ENCODE data around the gene AGR2. TPM values are rescaled to one million over a fixed set of nuclear protein-coding genes. Genes with fewer than 3 reads are reported as not detected.

The AGR2 gene
- polyA plus RNA-seq, 3 donors = not detected

- peaks cover 0 to 4% (median 0%) of the 10 kb centered on the region in 7 donors for H3K9me3 Mint-ChIP-seq
- no peak overlapping the region for H2AFZ ChIP-seq (ENCODE audit: insufficient read depth, low read depth, low read length, poor library complexity, severe bottlenecking)
- H3K27me3 Mint-ChIP-seq (ENCODE audit: low read depth in 3 of 3) = peaks cover 0 to 1% (median 0%) of the 10 kb centered on the region in 3 donors
Observed at GRCh38 chr7:16838386-16838785, 33.6 kb upstream of the AGR2 start.

GRCh38 chr7:16836481-16836880, 31.7 kb upstream of the AGR2 start:
- Histone ChIP-seq H3K9me3 (replicated peaks in 1 of 2; ENCODE audit: control insufficient read depth in 1 of 2, insufficient read depth in 1 of 2, low read length in 2 of 2) (no peaks in the 10 kb centered on the region), H3K4me2 (replicated peaks; ENCODE audit: extremely low read depth, low read length, poor library complexity, severe bottlenecking) (no peak overlapping the region), H3K27me3 (ENCODE audit: control insufficient read depth in 2 of 2, insufficient read depth in 2 of 2, low read length in 2 of 2) (no peaks in the 10 kb centered on the region), H3K36me3 (replicated peaks in 1 of 2; ENCODE audit: control insufficient read depth in 1 of 2, insufficient read depth in 2 of 2, low read length in 2 of 2) (no peaks in the 10 kb centered on the region), H3K27ac (ENCODE audit: low read depth in 1 of 2, low read length in 2 of 2) (no peak overlapping the region), H4K20me1 (ENCODE audit: insufficient read depth, low read length) (no peaks in the 10 kb centered on the region), H3K4me3 (replicated peaks in 1 of 3; ENCODE audit: low read depth in 2 of 3, low read length in 3 of 3) (no peak overlapping the region), H3K79me2 (ENCODE audit: insufficient read depth, low read length) (no peaks in the 10 kb centered on the region), H3K9ac (ENCODE audit: insufficient read depth, low read length, poor library complexity, severe bottlenecking) (no peak overlapping the region), H3K4me1 (ENCODE audit: control insufficient read depth in 1 of 2, insufficient read depth in 2 of 2, low read length in 2 of 2) (no peaks in the 10 kb centered on the region), H2AFZ (ENCODE audit: insufficient read depth, low read depth, low read length, poor library complexity, severe bottlenecking) (no peak overlapping the region)
- H3K27me3 Mint-ChIP-seq (ENCODE audit: low read depth in 3 of 3) = peaks cover 0 to 1% (median 0%) of the 10 kb centered on the region in 3 donors
- H3K4me3 Mint-ChIP-seq = no peak overlapping the region
- no peaks in the 10 kb centered on the region for H3K36me3 Mint-ChIP-seq
- 84% methylated on average over 4 of the region's 5 CpGs for WGBS (ENCODE audit: insufficient coverage)
- TF ChIP-seq CTCF (IDR thresholded peaks at IDR 0.05) = no peak
- intact Hi-C loops (cut with micrococcal nuclease) = no loop called here
- H3K4me1 Mint-ChIP-seq = no peaks in the 10 kb centered on the region
- peaks cover 0 to 4% (median 0%) of the 10 kb centered on the region in 7 donors for H3K9me3 Mint-ChIP-seq
- no peak for DNase-seq
- H3K27ac Mint-ChIP-seq = no peak overlapping the region

More at GRCh38 chr7:16838386-16838785, 33.6 kb upstream of the AGR2 start:
- H3K4me3 Mint-ChIP-seq = no peak overlapping the region
- H3K4me1 ChIP-seq (ENCODE audit: control insufficient read depth in 1 of 2, insufficient read depth in 2 of 2, low read length in 2 of 2) = no peaks in the 10 kb centered on the region
- no peaks in the 10 kb centered on the region for H3K79me2 ChIP-seq (ENCODE audit: insufficient read depth, low read length)
- no peak overlapping the region for H3K27ac ChIP-seq (ENCODE audit: low read depth in 1 of 2, low read length in 2 of 2)
- H3K27me3 ChIP-seq (ENCODE audit: control insufficient read depth in 2 of 2, insufficient read depth in 2 of 2, low read length in 2 of 2) = no peaks in the 10 kb centered on the region
- H3K9ac ChIP-seq (ENCODE audit: insufficient read depth, low read length, poor library complexity, severe bottlenecking) = no peak overlapping the region
- no peak overlapping the region for H3K4me2 ChIP-seq (replicated peaks; ENCODE audit: extremely low read depth, low read length, poor library complexity, severe bottlenecking)
- no CpG with 5 or more reads among the region's 3 CpGs for WGBS (ENCODE audit: insufficient coverage)
- no peak for DNase-seq
- intact Hi-C loops (cut with micrococcal nuclease) = no loop called here
- no peak for TF ChIP-seq CTCF (IDR thresholded peaks at IDR 0.05)
- H3K9me3 ChIP-seq (replicated peaks in 1 of 2; ENCODE audit: control insufficient read depth in 1 of 2, insufficient read depth in 1 of 2, low read length in 2 of 2) = no peaks in the 10 kb centered on the region
- H3K4me3 ChIP-seq (replicated peaks in 1 of 3; ENCODE audit: low read depth in 2 of 3, low read length in 3 of 3) = no peak overlapping the region
- H3K4me1 Mint-ChIP-seq = no peaks in the 10 kb centered on the region
- no peaks in the 10 kb centered on the region for H4K20me1 ChIP-seq (ENCODE audit: insufficient read depth, low read length)
- H3K27ac Mint-ChIP-seq = no peak overlapping the region
- H3K36me3 Mint-ChIP-seq = no peaks in the 10 kb centered on the region
- H3K36me3 ChIP-seq (replicated peaks in 1 of 2; ENCODE audit: control insufficient read depth in 1 of 2, insufficient read depth in 2 of 2, low read length in 2 of 2) = no peaks in the 10 kb centered on the region
